Panc1 (cell line): ENCODE results near the gene CACNG7.

Experiments used
- CTCF ChIP-seq: fragments of 450-650 bp; IDR thresholded peaks from 2 replicates; pipeline ENCODE4 v1.5.1; 2017; ENCODE audit warnings: mild to moderate bottlenecking
- POLR2AphosphoS5 ChIP-seq: IDR thresholded peaks from 2 replicates; pipeline ENCODE4 v1.6.1; 2012; ENCODE audit warnings: mild to moderate bottlenecking, low read depth, low read length, moderate library complexity
- TCF7L2 ChIP-seq: IDR thresholded peaks from 2 replicates; pipeline ENCODE4 v1.6.1; 2011; ENCODE audit warnings: mild to moderate bottlenecking, low read depth, low read length, inconsistent platforms

GRCh38 chr19:53991224-53992113 lies 82.4 kb downstream of the CACNG7 start, which contains the start of gene CACNG6:
- TF ChIP-seq CTCF: no peak
- no peak for TF ChIP-seq TCF7L2
- TF ChIP-seq POLR2AphosphoS5: peak; percentile 20; the same call in 1 of the 2 replicates
